Measurements from ENCODE around the gene ALLC.

DNA sequence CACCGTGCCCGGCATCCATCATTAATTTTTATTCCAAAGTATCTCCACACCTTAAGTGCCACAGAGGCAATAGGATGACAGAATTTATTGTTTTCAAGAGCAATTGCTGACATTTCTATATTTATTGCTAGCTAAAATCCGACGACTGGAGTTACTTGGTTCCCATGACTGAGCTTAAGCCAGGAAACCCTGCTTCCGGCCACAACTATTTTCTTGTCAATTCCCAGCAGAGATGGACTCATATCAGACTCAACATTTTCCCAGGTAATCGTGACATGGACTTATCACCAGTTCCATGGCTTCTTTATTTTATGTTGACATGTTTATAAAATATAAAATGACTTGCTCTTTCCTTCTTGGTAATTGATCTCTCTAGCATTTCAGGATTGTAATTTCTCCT lies 24.8 kb downstream of the ALLC start:
- TF ChIP-seq POLR2A (IDR thresholded peaks at IDR 0.05; ENCODE audit: low read depth, low read length): no peak
- no peak for TF ChIP-seq TAF1 (IDR thresholded peaks at IDR 0.05; ENCODE audit: borderline replicate concordance, low read depth, low read length)
- TF ChIP-seq POLR2AphosphoS5 (IDR thresholded peaks at IDR 0.05; ENCODE audit: low read depth, low read length): no peak
